ENCODE measurements around the gene ATXN7L1.
"Not testable (repeated sequence)": the region's sequence is repeated elsewhere in the genome, so short reads cannot be mapped to it uniquely, and the experiment has no call there.

The ATXN7L1 gene

GRCh38 chr7:105613611-105614330 is 262.6 kb downstream of the ATXN7L1 start:
- no peak for DNase-seq (ENCODE audit: low spot score)

GRCh38 chr7:105612806-105613205 is 263.6 kb downstream of the ATXN7L1 start:
- no peak for DNase-seq (ENCODE audit: low spot score)

- no peak for DNase-seq (ENCODE audit: low spot score)
Observed at GRCh38 chr7:105611856-105612775, 264.3 kb downstream of the ATXN7L1 start.

GRCh38 chr7:105610165-105610930 is 266.1 kb downstream of the ATXN7L1 start:
- DNase-seq (ENCODE audit: low spot score): no peak

- no peak for DNase-seq (ENCODE audit: low spot score)
Observed at GRCh38 chr7:105602325-105603305, 273.8 kb downstream of the ATXN7L1 start.

GRCh38 chr7:105600720-105601550 is 275.5 kb downstream of the ATXN7L1 start:
- DNase-seq (ENCODE audit: low spot score): no peak

GRCh38 chr7:105599551-105599950 is 276.8 kb downstream of the ATXN7L1 start:
- DNase-seq (ENCODE audit: low spot score): no peak

- DNase-seq (ENCODE audit: low spot score): not testable (repeated sequence)
Observed at GRCh38 chr7:105599080-105599479, 277.3 kb downstream of the ATXN7L1 start.

GRCh38 chr7:105596866-105597265 is 279.5 kb downstream of the ATXN7L1 start:
- DNase-seq (ENCODE audit: low spot score): no peak

GRCh38 chr7:105594034-105594433 is 282.4 kb downstream of the ATXN7L1 start:
- DNase-seq (ENCODE audit: low spot score): no peak

GRCh38 chr7:105591522-105591921 is 284.9 kb downstream of the ATXN7L1 start:
- DNase-seq (ENCODE audit: low spot score): no peak

- no peak for DNase-seq (ENCODE audit: low spot score)
Observed at GRCh38 chr7:105590793-105591192, 285.6 kb downstream of the ATXN7L1 start.

GRCh38 chr7:105589356-105590077 is 286.9 kb downstream of the ATXN7L1 start:
- peak; percentile 79 for DNase-seq (ENCODE audit: low spot score)

GRCh38 chr7:105587909-105588635 is 288.3 kb downstream of the ATXN7L1 start:
- peak; percentile 38 for DNase-seq (ENCODE audit: low spot score)

GRCh38 chr7:105585850-105586500 is 290.4 kb downstream of the ATXN7L1 start:
- no peak for DNase-seq (ENCODE audit: low spot score)

GRCh38 chr7:105584165-105584564 is 292.2 kb downstream of the ATXN7L1 start:
- no peak for DNase-seq (ENCODE audit: low spot score)

GRCh38 chr7:105583061-105583460 is 293.3 kb downstream of the ATXN7L1 start:
- no peak for DNase-seq (ENCODE audit: low spot score)

- DNase-seq (ENCODE audit: low spot score): peak; percentile 71
Observed at GRCh38 chr7:105581066-105581811, 295.2 kb downstream of the ATXN7L1 start, which contains the start of gene EFCAB10. Gene EFCAB10, minus strand, starts transcription at chr7:105581493. Its CDS starts 30 bp downstream, at chr7:105581463.
